Activated CD8-positive, alpha-beta memory T cell treated with anti-CD3 and anti-CD28 coated beads for 4 hours (primary cell): ENCODE results near the gene ARHGEF40.

Experiments used
- DNase-seq, 2 donors: peaks; one replicate each; pipeline ENCODE4 v3.0.0-alpha.2; 2020; ENCODE audit warnings: low read depth in 2 of 2

Gene ARHGEF40

GRCh38 chr14:21059842-21060613, 10.1 kb upstream of the ARHGEF40 start:
- DNase-seq: no peak

- DNase-seq: no peak
Observed at GRCh38 chr14:21060614-21061346, 9.3 kb upstream of the ARHGEF40 start.

GRCh38 chr14:21061347-21061668, 8.8 kb upstream of the ARHGEF40 start:
- DNase-seq: no peak

GRCh38 chr14:21063479-21063878, 6.6 kb upstream of the ARHGEF40 start:
- DNase-seq: no peak

- no peak for DNase-seq
Observed at GRCh38 chr14:21066882-21067502, 3.1 kb upstream of the ARHGEF40 start.

GRCh38 chr14:21068521-21069387, 1.4 kb upstream of the ARHGEF40 start:
- peak in 1 of 2 donors; percentile 31 for DNase-seq

- no peak for DNase-seq
Observed at GRCh38 chr14:21069388-21070082, 569 bp upstream of the ARHGEF40 start.

GRCh38 chr14:21070610-21071224, 613 bp downstream of the ARHGEF40 start:
- no peak for DNase-seq

GRCh38 chr14:21071225-21072030, 1.3 kb downstream of the ARHGEF40 start:
- DNase-seq: no peak

- no peak for DNase-seq
Observed at GRCh38 chr14:21072031-21072473, 1.9 kb downstream of the ARHGEF40 start.

- no peak for DNase-seq
Observed at GRCh38 chr14:21072781-21073339, 2.8 kb downstream of the ARHGEF40 start.

GRCh38 chr14:21073921-21074320, 3.8 kb downstream of the ARHGEF40 start:
- DNase-seq: no peak

GRCh38 chr14:21074398-21075272, 4.5 kb downstream of the ARHGEF40 start:
- no peak for DNase-seq

- no peak for DNase-seq
Observed at GRCh38 chr14:21075719-21076437, 5.8 kb downstream of the ARHGEF40 start.

GRCh38 chr14:21077672-21078071, 7.6 kb downstream of the ARHGEF40 start:
- DNase-seq: no peak

- DNase-seq: no peak
Observed at GRCh38 chr14:21078287-21078686, 8.2 kb downstream of the ARHGEF40 start.

- DNase-seq: no peak
Observed at GRCh38 chr14:21078726-21079125, 8.6 kb downstream of the ARHGEF40 start.
